ENCODE measurements around the gene PER1. TPM values are rescaled to one million over a fixed set of nuclear protein-coding genes. Genes with fewer than 3 reads are reported as not detected.

Gene PER1
- total and polyA plus RNA-seq, 2 of the 8 experiments (the other 6 are each of a cell fraction or from before 2014, with no cell fraction given) = 9.6 to 38.0 TPM

GRCh38 chr17:8185582-8186445, 33.6 kb upstream of the PER1 start:
- H3K79me2 ChIP-seq (ENCODE audit: control insufficient read depth in 1 of 2, insufficient read depth in 2 of 2, low read length in 2 of 2) = no peaks in the 10 kb centered on the region
- no peak overlapping the region for H2BK120ac ChIP-seq (replicated peaks; ENCODE audit: low read depth, low read length)
- no peak overlapping the region for H2BK15ac ChIP-seq (ENCODE audit: low read length)
- no peak overlapping the region for H3K18ac ChIP-seq (ENCODE audit: extremely low read depth, low read length)
- H3K14ac ChIP-seq (ENCODE audit: insufficient read length) = no peak overlapping the region
- H3K4ac ChIP-seq (replicated peaks; ENCODE audit: insufficient read length, low read depth, low read length) = no peak overlapping the region
- peaks cover 2 to 6% of the 10 kb centered on the region in 2 experiments for H4K20me1 ChIP-seq (replicated peaks in 1 of 2; ENCODE audit: control insufficient read depth in 1 of 2, insufficient read depth in 2 of 2, low read length in 2 of 2)
- no peak overlapping the region for H4K5ac ChIP-seq (ENCODE audit: insufficient read length, low read depth, low read length)
- H2BK20ac ChIP-seq (ENCODE audit: low read length) = no peak overlapping the region
- 0 out of 2 replicates have a peak overlapping the region, but pooled peaks have one; percentile 53 for H4K8ac ChIP-seq (ENCODE audit: extremely low read depth, insufficient read depth, low read length)
- CTCF ChIA-PET (ENCODE audit: partially characterized antibody) = interaction anchor here (0.7 to 3.7 kb wide), 7 partner anchors 9 to 255 kb away, joined by 3 to 26 read pairs (median 4); partner anchors contain the start of gene TMEM107
- H3K4me2 ChIP-seq (ENCODE audit: insufficient read depth in 1 of 2, low read depth in 2 of 2, low read length in 2 of 2) = peak overlapping the region; percentile 86 to 98
- no peak overlapping the region for H2BK12ac ChIP-seq (ENCODE audit: low read depth, low read length)
- POLR2A ChIA-PET (ENCODE audit: partially characterized antibody) = interaction anchor here (0.8 to 19.9 kb wide), 10 partner anchors 9 to 65 kb away, joined by 3 to 373 read pairs (median 7); partner anchors contain the start of genes AURKB, CTC1, PFAS and TMEM107
- no peak for FAIRE-seq
- H2AFZ ChIP-seq (ENCODE audit: low read length) = peak overlapping the region; percentile 59
- peak overlapping the region; percentile 79 to 99 (median 93) for H3K4me3 ChIP-seq (ENCODE audit: extremely low read depth in 1 of 4, insufficient read depth in 2 of 4, low read depth in 3 of 4, low read length in 4 of 4)
- no peak overlapping the region for H3K27ac ChIP-seq (ENCODE audit: low read depth, low read length)
- peak in 1 of 2 experiments; percentile 100 for DNase-seq (ENCODE audit: low read depth in 1 of 2, low spot score in 2 of 2)
- H3K79me1 ChIP-seq (ENCODE audit: low read depth, low read length) = no peaks in the 10 kb centered on the region
- no peaks in the 10 kb centered on the region for H3K36me3 ChIP-seq (ENCODE audit: control insufficient read depth in 2 of 4, insufficient read depth in 4 of 4, low read length in 3 of 4)
- peak overlapping the region in 3 of 4 experiments; percentile 31 to 64 (median 62); a peak in 6 of 7 replicates for H3K9ac ChIP-seq (replicated peaks in 1 of 4; ENCODE audit: extremely low read depth in 1 of 4, low read depth in 3 of 4, low read length in 3 of 4)
- H2BK5ac ChIP-seq (ENCODE audit: low read depth, low read length) = peak overlapping the region; percentile 47; the same call in 1 of the 2 replicates
- H2AK5ac ChIP-seq (ENCODE audit: low read depth, low read length) = no peak overlapping the region
- WGBS, 2 experiments (ENCODE audit: extremely low coverage in 1 of 2, insufficient coverage in 1 of 2, insufficient read length in 1 of 2, insufficient replicate concordance in 2 of 2, low coverage in 1 of 2, low lambda C conversion rate in 2 of 2, missing lambda C conversion rate in 1 of 2) = 3% methylated on average over 44 of the region's 44 CpGs; no CpG with 5 or more reads in 1 of the 2 experiments
- peaks cover 14% of the 10 kb centered on the region for H3K23me2 ChIP-seq (ENCODE audit: low read depth, low read length)
- H3K23ac ChIP-seq (ENCODE audit: insufficient read length) = no peak overlapping the region
- no peak overlapping the region for H3K56ac ChIP-seq (replicated peaks; ENCODE audit: insufficient read length, low read depth, low read length)
- H3K9me3 ChIP-seq (ENCODE audit: insufficient read depth in 2 of 2, low read depth in 1 of 2, low read length in 1 of 2) = no peaks in the 10 kb centered on the region
- peaks cover 4 to 15% (median 9%) of the 10 kb centered on the region in 4 experiments; a peak in 6 of 7 replicates for H3K4me1 ChIP-seq (replicated peaks in 1 of 4; ENCODE audit: control insufficient read depth in 3 of 4, insufficient read depth in 4 of 4, low read length in 3 of 4)
- H4K91ac ChIP-seq (replicated peaks; ENCODE audit: insufficient read length, low read length) = no peak overlapping the region
- H3K27me3 ChIP-seq (replicated peaks in 1 of 4; ENCODE audit: control insufficient read depth in 3 of 4, extremely low read depth in 1 of 4, insufficient read depth in 3 of 4, low read length in 3 of 4) = peaks cover 2 to 17% (median 11%) of the 10 kb centered on the region in 4 experiments
- TF ChIP-seq SRF (IDR thresholded peaks at IDR 0.05; ENCODE audit: low read depth, low read length) (no peak), NRF1 (IDR thresholded peaks at IDR 0.05; ENCODE audit: low read depth, low read length) (peak; percentile 46; the same call in 1 of the 2 replicates), NANOG (IDR thresholded peaks at IDR 0.05; ENCODE audit: insufficient read depth, low read depth, low read length, poor library complexity, severe bottlenecking) (no peak), RBBP5 (IDR thresholded peaks at IDR 0.05; ENCODE audit: borderline replicate concordance, low read depth, low read length) (peak; percentile 96), HDAC2 (IDR thresholded peaks at IDR 0.05; ENCODE audit: borderline replicate concordance in 1 of 2, low read depth in 2 of 2, low read length in 2 of 2) (no peak), JUN (IDR thresholded peaks at IDR 0.05; ENCODE audit: low read depth, low read length) (no peak), BACH1 (IDR thresholded peaks at IDR 0.05; ENCODE audit: low read length) (no peak), BCL11A (IDR thresholded peaks at IDR 0.05; ENCODE audit: low read depth in 2 of 2, low read length in 2 of 2) (no peak), SP1 (IDR thresholded peaks at IDR 0.05; ENCODE audit: low read depth, low read length) (no peak), TCF12 (IDR thresholded peaks at IDR 0.05; ENCODE audit: low read depth, low read length) (0 out of 2 replicates have a peak, but pooled peaks have one; percentile 56)

All from H1 (cell line).